GM12874 (cell line): Measurements from ENCODE around the gene MPZL1.

Source experiments
- CTCF ChIP-seq: IDR thresholded peaks from 2 replicates; pipeline ENCODE4 v1.5.1; 2011; ENCODE audit warnings: low read depth, mild to moderate bottlenecking, control low read depth, low read length, moderate library complexity; ENCODE audit not compliant: insufficient read depth

MPZL1 gene

GRCh38 chr1:167748906-167749305 lies 27.1 kb downstream of the MPZL1 start:
- TF ChIP-seq CTCF = no peak

- TF ChIP-seq CTCF = no peak
Measured at GRCh38 chr1:167749741-167750140, 28.0 kb downstream of the MPZL1 start.

- no peak for TF ChIP-seq CTCF
Measured at GRCh38 chr1:167750641-167751040, 28.9 kb downstream of the MPZL1 start.

GRCh38 chr1:167751676-167752075 lies 29.9 kb downstream of the MPZL1 start:
- no peak for TF ChIP-seq CTCF

GRCh38 chr1:167752219-167752985 lies 30.6 kb downstream of the MPZL1 start:
- TF ChIP-seq CTCF = no peak

GRCh38 chr1:167755654-167756053 lies 33.9 kb downstream of the MPZL1 start:
- TF ChIP-seq CTCF = no peak

- no peak for TF ChIP-seq CTCF
Measured at GRCh38 chr1:167756730-167757405, 35.1 kb downstream of the MPZL1 start.
